Peyer's patch (tissue), 4 donors: ENCODE results near the gene USF1.

Experiments used
- POLR2A ChIP-seq, 2 donors: fragments of 450-650 bp; IDR thresholded peaks; one replicate each; pipeline ENCODE4 v1.5.1; 2017; ENCODE audit warnings: antibody characterized with exemption in 2 of 2, mild to moderate bottlenecking in 2 of 2, moderate library complexity in 2 of 2
- TF ChIP-seq, protein P1 (sequence below), 6 experiments: fragments of 450-650 bp in 4 of 6; fragments of 200-600 bp in 2 of 6; sonication (generic) in 1 of 6; IDR thresholded peaks; one replicate each; pipeline ENCODE4 v1.5.1; 2017 to 2019; ENCODE audit warnings: antibody characterized with exemption in 6 of 6, mild to moderate bottlenecking in 3 of 6, moderate library complexity in 1 of 6

DNA sequence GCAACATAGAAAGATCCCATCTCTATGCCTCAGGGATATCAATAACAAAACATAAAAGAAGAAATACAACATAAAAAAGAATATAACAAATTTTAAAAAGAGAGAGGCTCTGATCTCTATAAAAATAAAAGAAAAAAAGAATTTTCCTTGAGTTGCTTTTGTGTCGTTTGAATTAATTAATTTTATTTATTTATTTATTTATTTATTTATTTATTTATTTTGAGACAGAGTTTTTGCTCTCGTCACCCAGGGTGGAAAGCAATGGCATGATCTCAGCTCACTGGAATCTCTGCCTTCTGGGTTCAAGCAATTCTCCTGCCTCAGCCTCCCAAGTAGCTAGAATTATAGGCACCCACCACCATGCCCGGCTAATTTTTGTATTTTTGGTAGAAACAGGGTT is 33.4 kb downstream of the USF1 start:
- TF ChIP-seq POLR2A (IDR thresholded peaks at IDR 0.05), result no peak
- TF ChIP-seq, protein P1, sequence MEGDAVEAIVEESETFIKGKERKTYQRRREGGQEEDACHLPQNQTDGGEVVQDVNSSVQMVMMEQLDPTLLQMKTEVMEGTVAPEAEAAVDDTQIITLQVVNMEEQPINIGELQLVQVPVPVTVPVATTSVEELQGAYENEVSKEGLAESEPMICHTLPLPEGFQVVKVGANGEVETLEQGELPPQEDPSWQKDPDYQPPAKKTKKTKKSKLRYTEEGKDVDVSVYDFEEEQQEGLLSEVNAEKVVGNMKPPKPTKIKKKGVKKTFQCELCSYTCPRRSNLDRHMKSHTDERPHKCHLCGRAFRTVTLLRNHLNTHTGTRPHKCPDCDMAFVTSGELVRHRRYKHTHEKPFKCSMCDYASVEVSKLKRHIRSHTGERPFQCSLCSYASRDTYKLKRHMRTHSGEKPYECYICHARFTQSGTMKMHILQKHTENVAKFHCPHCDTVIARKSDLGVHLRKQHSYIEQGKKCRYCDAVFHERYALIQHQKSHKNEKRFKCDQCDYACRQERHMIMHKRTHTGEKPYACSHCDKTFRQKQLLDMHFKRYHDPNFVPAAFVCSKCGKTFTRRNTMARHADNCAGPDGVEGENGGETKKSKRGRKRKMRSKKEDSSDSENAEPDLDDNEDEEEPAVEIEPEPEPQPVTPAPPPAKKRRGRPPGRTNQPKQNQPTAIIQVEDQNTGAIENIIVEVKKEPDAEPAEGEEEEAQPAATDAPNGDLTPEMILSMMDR (IDR thresholded peaks at IDR 0.05), result no peak
